HEK293T (cell line): ENCODE measurements around the gene IL1RL2.

Experiments used
- CTCF ChIA-PET: fragments of 350-600 bp; formaldehyde crosslinking; extraction: SDS; loops from one replicate; lab custom pipeline; 2021; ENCODE audit warnings: antibody characterized with exemption, inconsistent platforms; lab: Yijun Ruan, JAX
- POLR2A ChIA-PET: fragments of 350-600 bp; formaldehyde crosslinking; extraction: SDS; loops from one replicate; lab custom pipeline; 2020; ENCODE audit warnings: antibody characterized with exemption, inconsistent platforms; lab: Yijun Ruan, JAX
- DNase-seq: peaks from one replicate; pipeline ENCODE4 v3.0.0; 2012; ENCODE audit warnings: mixed read lengths; ENCODE audit errors: extremely low spot score
- ARNT ChIP-seq: fragments of 450-650 bp; IDR thresholded peaks from 2 replicates; pipeline ENCODE4 v1.6.1; 2017; ENCODE audit warnings: mild to moderate bottlenecking
- BHLHE40 ChIP-seq: fragments of 450-650 bp; IDR thresholded peaks from 2 replicates; pipeline ENCODE4 v1.6.1; 2016; ENCODE audit warnings: mild to moderate bottlenecking, moderate library complexity, borderline replicate concordance
- CTBP1 ChIP-seq: fragments of 450-650 bp; IDR thresholded peaks from 2 replicates; pipeline ENCODE4 v1.6.1; 2016; ENCODE audit warnings: borderline replicate concordance
- ELF4 ChIP-seq: fragments of 450-650 bp; IDR thresholded peaks from 2 replicates; pipeline ENCODE4 v1.6.1; 2017; ENCODE audit warnings: antibody characterized with exemption
- FOXA1 ChIP-seq: fragments of 450-650 bp; IDR thresholded peaks from 2 replicates; pipeline ENCODE4 v1.6.1; 2016; ENCODE audit warnings: mild to moderate bottlenecking
- FOXK2 ChIP-seq: fragments of 450-650 bp; IDR thresholded peaks from 2 replicates; pipeline ENCODE4 v1.6.1; 2016; ENCODE audit warnings: mild to moderate bottlenecking
- FOXM1 ChIP-seq: fragments of 450-650 bp; IDR thresholded peaks from 2 replicates; pipeline ENCODE4 v1.6.1; 2017; ENCODE audit warnings: mild to moderate bottlenecking, borderline replicate concordance
- HDGF ChIP-seq: fragments of 450-650 bp; IDR thresholded peaks from 2 replicates; pipeline ENCODE4 v1.6.1; 2017; ENCODE audit warnings: antibody characterized with exemption, borderline replicate concordance
- L3MBTL2 ChIP-seq: fragments of 450-650 bp; conservative IDR thresholded peaks from 2 replicates; pipeline ENCODE4 v1.6.1; 2016; ENCODE audit warnings: mild to moderate bottlenecking
- LEF1 ChIP-seq: fragments of 450-650 bp; IDR thresholded peaks from 2 replicates; pipeline ENCODE4 v1.6.1; 2017; ENCODE audit warnings: mild to moderate bottlenecking, borderline replicate concordance
- NFRKB ChIP-seq: fragments of 450-650 bp; IDR thresholded peaks from 2 replicates; pipeline ENCODE4 v1.6.1; 2016; ENCODE audit warnings: mild to moderate bottlenecking, moderate library complexity
- SP1 ChIP-seq: fragments of 450-650 bp; IDR thresholded peaks from 2 replicates; pipeline ENCODE4 v1.6.1; 2017
- SUZ12 ChIP-seq: fragments of 450-650 bp; IDR thresholded peaks from 2 replicates; pipeline ENCODE4 v1.6.1; 2016; ENCODE audit warnings: mild to moderate bottlenecking
- TARDBP ChIP-seq: fragments of 450-650 bp; IDR thresholded peaks from 2 replicates; pipeline ENCODE4 v1.6.1; 2016
- ZNF384 ChIP-seq: fragments of 450-650 bp; IDR thresholded peaks from 2 replicates; pipeline ENCODE4 v1.6.1; 2016
- TF ChIP-seq, protein P1 (sequence below): fragments of 450-650 bp; IDR thresholded peaks from 2 replicates; pipeline ENCODE4 v1.6.1; 2016

IL1RL2 gene

DNA sequence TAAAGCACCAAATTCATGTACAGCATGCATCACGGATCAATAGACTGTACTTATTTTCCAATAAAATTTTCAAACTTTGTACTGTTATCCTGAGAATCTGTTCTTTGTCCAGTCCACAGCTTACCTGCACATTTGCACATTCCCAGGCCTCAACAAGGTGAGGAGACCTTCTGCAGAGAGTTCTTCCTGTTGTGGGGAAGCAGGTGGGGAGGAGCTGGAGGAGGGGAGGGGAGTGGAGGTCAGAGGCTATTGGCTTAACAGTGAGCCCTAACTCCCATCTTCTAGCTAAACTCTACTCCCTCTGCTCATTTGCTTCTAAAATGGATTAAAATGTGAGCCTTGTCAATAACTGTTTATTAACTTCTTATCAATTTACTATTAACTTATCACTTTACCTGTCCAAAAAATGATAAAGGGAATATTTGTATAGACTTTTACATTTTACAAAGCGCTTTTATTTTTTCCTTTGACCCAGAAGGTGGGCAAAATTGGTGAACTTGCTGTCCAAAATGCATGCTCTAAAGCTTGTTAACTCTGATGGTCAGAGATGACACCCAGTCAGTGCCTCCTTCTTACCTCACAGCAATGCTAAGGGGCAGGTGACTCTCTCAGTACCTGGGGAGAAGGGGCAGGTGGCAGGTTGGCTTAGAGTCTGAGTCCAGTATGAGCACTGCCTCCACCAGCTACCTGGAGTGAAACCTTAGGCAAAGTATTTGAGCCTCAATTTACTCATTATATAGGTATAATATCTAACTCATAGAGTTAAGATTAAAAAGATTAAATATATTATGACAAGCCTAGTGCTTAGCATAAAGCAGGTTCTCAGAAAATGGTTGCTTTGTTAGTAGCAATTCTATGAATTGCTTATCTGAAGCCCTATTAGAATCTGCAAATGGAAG is 6.8 kb upstream of the IL1RL2 start:
- ChIA-PET POLR2A (no interaction called here), CTCF (no interaction called here)
- no peak for DNase-seq
- TF ChIP-seq NFRKB, result no peak
- TF ChIP-seq BHLHE40, result no peak
- no peak for TF ChIP-seq CTBP1
- no peak for TF ChIP-seq ARNT
- no peak for TF ChIP-seq L3MBTL2
- no peak for TF ChIP-seq SUZ12
- TF ChIP-seq LEF1, result no peak
- no peak for TF ChIP-seq ELF4
- TF ChIP-seq ZNF384, result no peak
- TF ChIP-seq HDGF, result no peak
- TF ChIP-seq, protein P1, sequence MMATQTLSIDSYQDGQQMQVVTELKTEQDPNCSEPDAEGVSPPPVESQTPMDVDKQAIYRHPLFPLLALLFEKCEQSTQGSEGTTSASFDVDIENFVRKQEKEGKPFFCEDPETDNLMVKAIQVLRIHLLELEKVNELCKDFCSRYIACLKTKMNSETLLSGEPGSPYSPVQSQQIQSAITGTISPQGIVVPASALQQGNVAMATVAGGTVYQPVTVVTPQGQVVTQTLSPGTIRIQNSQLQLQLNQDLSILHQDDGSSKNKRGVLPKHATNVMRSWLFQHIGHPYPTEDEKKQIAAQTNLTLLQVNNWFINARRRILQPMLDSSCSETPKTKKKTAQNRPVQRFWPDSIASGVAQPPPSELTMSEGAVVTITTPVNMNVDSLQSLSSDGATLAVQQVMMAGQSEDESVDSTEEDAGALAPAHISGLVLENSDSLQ, result no peak
- no peak for TF ChIP-seq FOXA1
- no peak for TF ChIP-seq FOXK2
- TF ChIP-seq FOXM1, result no peak
- TF ChIP-seq SP1, result no peak
- no peak for TF ChIP-seq TARDBP

DNA sequence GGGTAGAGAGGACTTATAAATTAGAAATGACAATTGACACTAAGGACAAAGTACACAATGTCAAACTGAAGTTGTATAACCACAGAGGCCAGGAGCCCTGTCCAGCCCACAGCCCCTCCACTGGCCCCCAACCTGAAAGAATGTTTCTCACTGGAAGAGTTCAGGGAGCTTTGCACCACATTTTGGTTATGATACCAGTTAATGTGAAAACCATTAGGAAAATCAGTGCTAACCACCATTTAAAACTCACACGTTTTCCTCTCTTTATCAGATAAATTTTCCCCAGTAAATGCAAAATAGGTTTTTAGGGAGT is 6.2 kb upstream of the IL1RL2 start:
- TF ChIP-seq TARDBP (no peak), ARNT (no peak), FOXK2 (no peak), HDGF (no peak), NFRKB (no peak), BHLHE40 (no peak), SUZ12 (no peak), SP1 (no peak), CTBP1 (no peak)
- no peak for DNase-seq
- POLR2A ChIA-PET, result no interaction called here
- CTCF ChIA-PET, result no interaction called here

DNA sequence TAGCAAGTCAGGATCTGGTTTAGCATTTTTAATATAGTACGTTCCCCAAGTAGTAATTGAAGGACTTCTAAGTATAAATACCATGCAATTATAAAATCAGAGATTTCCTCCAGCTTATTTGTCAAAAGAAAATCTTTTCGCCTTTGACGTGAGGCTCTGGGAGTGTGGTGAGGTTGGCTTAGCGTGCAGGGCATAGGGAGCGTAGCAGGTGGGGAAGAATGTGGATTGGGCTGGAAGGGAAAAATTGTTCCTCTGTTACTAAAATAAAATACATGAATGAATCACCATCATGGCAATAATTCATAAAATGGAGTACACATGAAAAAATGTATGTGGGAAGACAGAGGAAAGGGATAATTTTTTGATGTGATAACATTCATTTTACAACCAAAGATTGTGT is 5.4 kb upstream of the IL1RL2 start:
- POLR2A ChIA-PET, result no interaction called here
- CTCF ChIA-PET, result no interaction called here

DNA sequence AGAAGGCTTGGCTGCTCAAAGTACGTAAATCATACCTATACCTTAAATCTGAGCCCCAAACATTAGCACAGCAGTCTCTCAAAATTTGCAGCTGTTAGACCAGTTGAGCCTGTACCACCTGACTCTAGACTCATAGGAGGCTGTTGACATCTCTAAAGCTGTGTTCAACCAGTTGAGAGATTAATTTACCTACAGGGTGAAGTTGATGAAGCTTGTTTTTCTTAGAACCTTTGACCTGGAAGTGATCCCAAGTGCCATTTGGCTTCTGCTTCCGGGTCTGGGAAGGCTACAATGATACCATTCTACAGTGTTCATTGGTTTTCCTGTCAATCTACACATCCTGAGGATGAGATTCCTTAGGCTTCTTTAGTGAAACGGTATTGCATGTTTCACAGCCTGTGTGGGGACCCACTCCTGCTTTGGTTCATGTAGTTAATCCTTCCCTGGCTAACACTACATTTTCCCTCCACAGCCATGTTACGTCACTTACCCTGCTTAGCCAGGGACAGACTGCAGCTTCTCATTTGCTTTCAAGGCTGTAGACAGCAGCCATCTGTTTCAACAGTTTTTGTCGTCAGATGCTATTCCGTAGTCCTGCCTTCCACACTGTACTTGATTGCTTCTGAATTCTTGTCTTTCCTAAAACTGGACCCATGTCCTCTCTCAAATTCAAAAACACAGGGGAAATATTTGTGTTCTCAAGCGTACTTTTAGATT is 4.7 kb upstream of the IL1RL2 start:
- no peak for DNase-seq
- TF ChIP-seq NFRKB, result no peak
- TF ChIP-seq SUZ12, result no peak
- no peak for TF ChIP-seq ELF4
- TF ChIP-seq FOXK2, result no peak
- TF ChIP-seq SP1, result no peak
- TF ChIP-seq FOXA1, result no peak
- POLR2A ChIA-PET, result no interaction called here
- CTCF ChIA-PET, result no interaction called here

More for the DNA sequence above, 5.4 kb upstream of the IL1RL2 start:
- no peak for DNase-seq
- TF ChIP-seq ELF4 (no peak), HDGF (no peak), FOXM1 (no peak), NFRKB (no peak), FOXK2 (no peak), BHLHE40 (no peak), CTBP1 (no peak), SUZ12 (no peak), FOXA1 (no peak), ARNT (no peak), SP1 (no peak), ZNF384 (no peak), TARDBP (no peak), LEF1 (no peak), L3MBTL2 (no peak)
- TF ChIP-seq, protein P1, result no peak

DNA sequence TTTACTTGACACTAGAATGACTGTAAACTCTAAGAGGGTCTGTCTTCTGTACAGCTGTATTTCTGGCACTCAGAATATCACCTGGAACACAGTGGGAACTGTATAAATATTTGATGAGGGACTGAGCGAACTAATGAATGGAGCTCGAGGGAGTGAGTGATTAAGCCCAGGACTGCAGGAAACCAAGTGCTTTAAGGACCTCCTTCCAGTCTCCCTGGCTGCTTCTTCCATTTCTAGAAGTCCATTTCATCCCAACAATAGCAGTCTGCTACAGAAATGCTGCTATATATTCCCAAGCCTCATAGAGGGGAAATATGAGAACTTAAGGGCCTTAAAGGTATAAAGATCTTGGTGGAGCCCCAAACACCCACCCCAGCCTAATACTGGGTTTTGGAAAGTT is 2.8 kb upstream of the IL1RL2 start:
- POLR2A ChIA-PET, result no interaction called here
- DNase-seq, result no peak
- TF ChIP-seq FOXK2, result no peak
- TF ChIP-seq L3MBTL2, result no peak
- TF ChIP-seq SP1, result no peak
- TF ChIP-seq NFRKB, result no peak
- TF ChIP-seq ELF4, result no peak
- TF ChIP-seq TARDBP, result no peak
- TF ChIP-seq FOXA1, result no peak
- no peak for TF ChIP-seq CTBP1
- TF ChIP-seq LEF1, result no peak
- no peak for TF ChIP-seq ZNF384
- no peak for TF ChIP-seq SUZ12
- TF ChIP-seq ARNT, result no peak
- TF ChIP-seq, protein P1, result no peak
- no peak for TF ChIP-seq FOXM1
- TF ChIP-seq HDGF, result no peak
- TF ChIP-seq BHLHE40, result no peak
- CTCF ChIA-PET, result no interaction called here
